ENCODE data around the gene APLP2.
"Not testable (repeated sequence)": the region's sequence is repeated elsewhere in the genome, so short reads cannot be mapped to it uniquely, and the experiment has no call there.

Gene APLP2

DNA sequence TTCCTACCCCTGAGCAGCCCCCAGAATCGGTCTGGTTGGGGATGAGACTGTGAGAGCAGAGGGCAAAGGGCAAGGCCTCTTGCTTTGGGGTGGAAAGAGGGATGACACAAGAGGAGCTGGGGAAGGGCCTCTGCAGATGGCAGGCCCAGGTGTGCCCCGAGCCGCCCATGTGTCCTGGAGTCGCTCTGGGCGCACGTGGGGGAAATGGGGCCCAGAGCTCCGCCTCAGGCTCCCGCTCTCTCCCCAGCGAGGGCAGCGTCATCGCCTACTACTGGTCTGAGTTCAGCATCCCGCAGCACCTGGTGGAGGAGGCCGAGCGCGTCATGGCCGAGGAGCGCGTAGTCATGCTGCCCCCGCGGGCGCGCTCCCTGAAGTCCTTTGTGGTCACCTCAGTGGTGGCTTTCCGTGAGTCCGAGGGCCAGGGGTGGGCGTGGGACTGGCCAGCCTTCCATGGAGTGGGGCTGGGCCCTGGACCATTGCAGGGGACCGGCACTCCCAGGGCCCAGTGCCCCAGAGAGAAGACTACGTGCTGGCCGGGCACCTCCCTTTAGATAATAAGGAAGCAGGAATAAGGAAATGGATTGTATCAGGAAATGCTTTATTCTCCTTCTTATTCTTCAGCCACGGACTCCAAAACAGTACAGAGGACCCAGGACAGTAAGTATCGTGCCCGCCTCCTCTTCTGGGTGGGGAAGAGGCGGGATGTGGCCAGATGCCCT lies 120.0 kb downstream of the APLP2 start:
- TF ChIP-seq, protein P1, sequence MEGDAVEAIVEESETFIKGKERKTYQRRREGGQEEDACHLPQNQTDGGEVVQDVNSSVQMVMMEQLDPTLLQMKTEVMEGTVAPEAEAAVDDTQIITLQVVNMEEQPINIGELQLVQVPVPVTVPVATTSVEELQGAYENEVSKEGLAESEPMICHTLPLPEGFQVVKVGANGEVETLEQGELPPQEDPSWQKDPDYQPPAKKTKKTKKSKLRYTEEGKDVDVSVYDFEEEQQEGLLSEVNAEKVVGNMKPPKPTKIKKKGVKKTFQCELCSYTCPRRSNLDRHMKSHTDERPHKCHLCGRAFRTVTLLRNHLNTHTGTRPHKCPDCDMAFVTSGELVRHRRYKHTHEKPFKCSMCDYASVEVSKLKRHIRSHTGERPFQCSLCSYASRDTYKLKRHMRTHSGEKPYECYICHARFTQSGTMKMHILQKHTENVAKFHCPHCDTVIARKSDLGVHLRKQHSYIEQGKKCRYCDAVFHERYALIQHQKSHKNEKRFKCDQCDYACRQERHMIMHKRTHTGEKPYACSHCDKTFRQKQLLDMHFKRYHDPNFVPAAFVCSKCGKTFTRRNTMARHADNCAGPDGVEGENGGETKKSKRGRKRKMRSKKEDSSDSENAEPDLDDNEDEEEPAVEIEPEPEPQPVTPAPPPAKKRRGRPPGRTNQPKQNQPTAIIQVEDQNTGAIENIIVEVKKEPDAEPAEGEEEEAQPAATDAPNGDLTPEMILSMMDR (IDR thresholded peaks at IDR 0.05; ENCODE audit: extremely low read depth, insufficient read depth, missing control alignments), result no peak
- no peak for DNase-seq (ENCODE audit: low spot score)
- in situ Hi-C loops (cut with MboI; ENCODE audit: low pct_unique_long_range_greater_than_20kb, low sequenced_read_pairs, unreplicated experiment), result no loop called here

DNA sequence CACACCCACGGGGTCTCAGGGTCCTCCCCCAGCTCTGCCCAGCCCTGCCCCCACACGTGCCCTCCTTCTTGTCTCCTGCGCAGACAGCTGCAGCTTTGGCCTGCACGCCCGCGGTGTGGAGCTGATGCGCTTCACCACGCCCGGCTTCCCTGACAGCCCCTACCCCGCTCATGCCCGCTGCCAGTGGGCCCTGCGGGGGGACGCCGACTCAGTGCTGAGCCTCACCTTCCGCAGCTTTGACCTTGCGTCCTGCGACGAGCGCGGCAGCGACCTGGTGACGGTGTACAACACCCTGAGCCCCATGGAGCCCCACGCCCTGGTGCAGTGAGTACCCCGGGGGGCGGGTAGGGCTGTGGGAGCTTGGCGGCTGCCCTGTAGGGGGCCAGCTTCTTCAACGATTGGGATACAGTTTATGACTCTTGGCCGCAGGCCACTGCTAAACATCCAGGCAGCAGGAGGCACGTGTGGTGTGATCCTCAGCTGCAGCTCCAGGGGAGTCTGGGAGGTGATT lies 120.7 kb downstream of the APLP2 start:
- TF ChIP-seq, protein P1 (IDR thresholded peaks at IDR 0.05; ENCODE audit: extremely low read depth, insufficient read depth, missing control alignments), result no peak
- no peak for DNase-seq (ENCODE audit: low spot score)
- in situ Hi-C loops (cut with MboI; ENCODE audit: low pct_unique_long_range_greater_than_20kb, low sequenced_read_pairs, unreplicated experiment), result no loop called here

DNA sequence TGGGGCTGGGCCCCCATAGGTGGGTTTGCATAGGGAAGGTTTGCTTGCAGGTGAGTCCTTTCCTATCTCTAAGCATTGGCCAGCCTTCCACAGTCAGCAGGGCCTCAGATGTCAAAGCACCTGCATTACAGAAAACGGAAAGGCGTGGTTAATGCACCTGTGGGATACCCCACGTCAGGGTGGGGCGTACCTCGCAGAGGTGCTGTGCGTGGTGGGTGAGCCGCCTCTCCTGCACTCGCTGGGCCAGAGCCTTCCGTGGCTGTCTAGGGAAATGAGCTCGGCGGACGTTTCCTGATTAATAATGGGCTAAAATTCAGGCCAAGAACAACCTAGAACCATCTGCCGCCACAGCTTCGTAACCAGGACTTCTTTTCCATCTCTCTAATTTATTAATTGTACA lies 122.2 kb downstream of the APLP2 start:
- in situ Hi-C loops (cut with MboI; ENCODE audit: low pct_unique_long_range_greater_than_20kb, low sequenced_read_pairs, unreplicated experiment), result no loop called here
- TF ChIP-seq, protein P1 (IDR thresholded peaks at IDR 0.05; ENCODE audit: extremely low read depth, insufficient read depth, missing control alignments), result no peak
- DNase-seq (ENCODE audit: low spot score), result no peak

DNA sequence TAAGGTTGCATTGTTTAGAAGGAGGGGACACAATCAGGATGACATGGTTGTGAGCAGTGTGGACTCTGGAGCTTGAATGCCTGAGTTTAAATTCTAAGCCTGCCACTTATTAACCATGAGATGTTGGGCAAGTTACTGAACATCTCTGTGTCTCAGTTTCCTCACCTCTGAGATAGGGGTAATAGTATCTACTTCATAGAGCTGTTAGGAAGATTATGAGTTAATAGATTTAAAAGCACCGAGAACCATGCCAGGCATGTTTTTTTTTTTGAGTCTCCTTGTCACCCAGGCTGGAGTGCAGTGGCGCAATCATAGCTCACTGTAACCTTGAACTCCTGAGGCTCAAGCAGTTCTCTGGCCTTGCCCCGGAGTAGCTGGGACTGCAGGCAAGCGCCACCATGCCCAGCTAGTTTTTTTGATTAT lies 123.2 kb downstream of the APLP2 start:
- TF ChIP-seq, protein P1 (IDR thresholded peaks at IDR 0.05; ENCODE audit: extremely low read depth, insufficient read depth, missing control alignments), result no peak
- DNase-seq (ENCODE audit: low spot score), result no peak
- in situ Hi-C loops (cut with MboI; ENCODE audit: low pct_unique_long_range_greater_than_20kb, low sequenced_read_pairs, unreplicated experiment), result no loop called here

DNA sequence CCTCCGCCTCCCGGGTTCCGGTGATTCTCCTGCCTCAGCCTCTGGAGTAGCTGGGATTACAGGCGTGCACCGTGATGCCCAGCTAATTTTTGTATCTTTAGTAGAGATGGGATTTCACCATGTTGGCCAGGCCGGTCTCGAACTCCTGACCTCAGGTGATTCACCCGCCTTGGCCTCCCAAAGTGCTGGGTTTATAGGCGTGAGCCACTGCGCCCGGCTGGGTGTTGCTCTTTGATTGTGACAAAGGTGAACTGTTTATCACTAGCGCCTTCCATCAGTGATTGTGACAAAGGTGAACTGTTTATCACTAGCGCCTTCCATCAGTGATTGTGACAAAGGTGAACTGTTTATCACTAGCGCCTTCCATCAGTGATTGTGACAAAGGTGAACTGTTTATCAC lies 123.9 kb downstream of the APLP2 start:
- DNase-seq (ENCODE audit: low spot score); in situ Hi-C loops (cut with MboI; ENCODE audit: low pct_unique_long_range_greater_than_20kb, low sequenced_read_pairs, unreplicated experiment): not testable (repeated sequence)

All from GM13977 (cell line).